ENCODE data around the gene SPANXN3. TPM values are rescaled to one million over a fixed set of nuclear protein-coding genes. Genes with fewer than 3 reads are reported as not detected.

Gene SPANXN3
- total RNA-seq, 1 donor from 2014 or later, result not detected

DNA sequence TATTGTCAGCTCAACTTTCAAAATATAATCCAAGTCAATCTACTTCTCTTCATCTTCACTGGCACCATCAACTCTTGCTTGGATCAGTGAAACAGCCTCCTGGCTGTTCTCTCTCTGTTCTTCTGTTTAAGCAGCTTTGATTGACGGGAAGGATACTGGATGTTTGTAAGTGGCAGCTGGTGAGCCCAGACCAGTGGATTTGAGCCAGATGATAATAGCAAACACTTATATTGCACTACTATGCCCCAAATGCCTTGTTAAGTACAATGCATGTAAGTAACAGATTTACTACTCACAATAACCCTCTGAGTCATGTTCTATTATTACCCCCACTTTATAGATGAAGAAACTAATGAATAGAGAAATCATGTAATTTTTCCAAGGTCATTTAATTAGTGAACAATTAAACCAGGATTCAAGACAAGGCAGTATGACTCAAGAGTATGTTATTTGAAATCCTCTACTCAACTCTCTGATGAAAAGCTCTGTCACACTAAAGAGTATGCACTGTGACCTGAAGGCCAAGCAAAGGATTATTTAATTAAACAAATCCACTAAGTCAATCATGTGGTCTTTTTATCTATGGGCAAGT lies 44.8 kb downstream of the SPANXN3 start:
- H3K27me3 Mint-ChIP-seq, result no peaks in the 10 kb centered on the region
- H3K27ac Mint-ChIP-seq, result no peak overlapping the region
- DNase-seq (no peak), ATAC-seq (ENCODE audit: low read depth) (no peak)
- H3K4me1 Mint-ChIP-seq, result no peaks in the 10 kb centered on the region
- CTCF ChIA-PET, result no interaction called here
- H3K9me3 Mint-ChIP-seq, result no peaks in the 10 kb centered on the region
- TF ChIP-seq, protein P1, sequence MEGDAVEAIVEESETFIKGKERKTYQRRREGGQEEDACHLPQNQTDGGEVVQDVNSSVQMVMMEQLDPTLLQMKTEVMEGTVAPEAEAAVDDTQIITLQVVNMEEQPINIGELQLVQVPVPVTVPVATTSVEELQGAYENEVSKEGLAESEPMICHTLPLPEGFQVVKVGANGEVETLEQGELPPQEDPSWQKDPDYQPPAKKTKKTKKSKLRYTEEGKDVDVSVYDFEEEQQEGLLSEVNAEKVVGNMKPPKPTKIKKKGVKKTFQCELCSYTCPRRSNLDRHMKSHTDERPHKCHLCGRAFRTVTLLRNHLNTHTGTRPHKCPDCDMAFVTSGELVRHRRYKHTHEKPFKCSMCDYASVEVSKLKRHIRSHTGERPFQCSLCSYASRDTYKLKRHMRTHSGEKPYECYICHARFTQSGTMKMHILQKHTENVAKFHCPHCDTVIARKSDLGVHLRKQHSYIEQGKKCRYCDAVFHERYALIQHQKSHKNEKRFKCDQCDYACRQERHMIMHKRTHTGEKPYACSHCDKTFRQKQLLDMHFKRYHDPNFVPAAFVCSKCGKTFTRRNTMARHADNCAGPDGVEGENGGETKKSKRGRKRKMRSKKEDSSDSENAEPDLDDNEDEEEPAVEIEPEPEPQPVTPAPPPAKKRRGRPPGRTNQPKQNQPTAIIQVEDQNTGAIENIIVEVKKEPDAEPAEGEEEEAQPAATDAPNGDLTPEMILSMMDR (IDR thresholded peaks at IDR 0.05), result no peak
- no peak overlapping the region for H3K4me3 Mint-ChIP-seq
- intact Hi-C loops (cut with micrococcal nuclease), result no loop called here
- H3K36me3 Mint-ChIP-seq (ENCODE audit: low read depth), result no peaks in the 10 kb centered on the region
- POLR2A ChIA-PET, result no interaction called here

DNA sequence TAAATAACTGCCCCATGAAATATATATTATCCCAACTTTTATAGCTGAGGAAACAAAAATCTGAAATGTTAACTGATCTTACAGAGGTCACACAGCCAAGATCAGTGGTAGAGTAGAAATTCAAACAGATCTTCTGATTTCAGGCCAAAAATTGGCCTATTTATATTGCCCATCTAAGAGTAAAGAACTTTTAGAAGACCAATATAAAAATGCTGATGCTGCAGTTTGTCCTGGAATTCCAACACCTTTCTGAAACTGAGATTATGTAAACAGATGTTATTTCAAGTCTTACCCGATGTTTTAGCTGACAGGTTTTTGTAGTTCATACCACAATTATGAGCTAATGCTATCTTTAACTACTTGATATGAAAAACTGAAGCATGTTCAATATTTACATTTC lies 51.1 kb downstream of the SPANXN3 start:
- DNase-seq (no peak), ATAC-seq (ENCODE audit: low read depth) (no peak)
- ChIA-PET POLR2A (no interaction called here), CTCF (no interaction called here)
- Mint-ChIP-seq H3K27me3 (no peaks in the 10 kb centered on the region), H3K4me3 (no peak overlapping the region), H3K36me3 (ENCODE audit: low read depth) (no peaks in the 10 kb centered on the region), H3K27ac (no peak overlapping the region), H3K4me1 (no peaks in the 10 kb centered on the region), H3K9me3 (no peaks in the 10 kb centered on the region)
- TF ChIP-seq, protein P1 (IDR thresholded peaks at IDR 0.05), result no peak
- intact Hi-C loops (cut with micrococcal nuclease), result no loop called here

DNA sequence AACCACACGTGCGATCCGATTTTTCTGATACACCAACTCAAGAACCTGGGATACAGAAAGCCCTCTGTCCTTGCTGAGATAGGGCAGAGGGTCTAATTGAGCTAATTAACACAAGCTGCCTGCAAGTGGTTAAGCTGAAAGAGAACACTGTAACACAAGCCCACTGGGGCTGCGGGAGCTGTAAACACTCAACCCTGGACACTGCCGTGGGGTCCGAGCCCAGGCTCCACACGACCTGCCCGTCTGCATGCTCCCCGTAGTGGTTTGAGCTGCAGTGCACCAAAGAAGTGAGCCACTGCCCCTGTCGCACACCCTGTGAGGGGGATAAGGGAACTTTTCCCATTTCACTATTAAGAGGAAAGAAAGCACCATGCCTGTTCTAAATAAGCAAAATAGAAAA lies 54.6 kb downstream of the SPANXN3 start:
- DNase-seq (no peak), ATAC-seq (ENCODE audit: low read depth) (no peak)
- Mint-ChIP-seq H3K4me1 (no peaks in the 10 kb centered on the region), H3K27me3 (no peaks in the 10 kb centered on the region), H3K9me3 (peaks cover 2% of the 10 kb centered on the region), H3K36me3 (ENCODE audit: low read depth) (no peaks in the 10 kb centered on the region), H3K4me3 (no peak overlapping the region), H3K27ac (no peak overlapping the region)
- ChIA-PET CTCF (no interaction called here), POLR2A (no interaction called here)
- intact Hi-C loops (cut with micrococcal nuclease), result no loop called here
- TF ChIP-seq, protein P1 (IDR thresholded peaks at IDR 0.05), result no peak

DNA sequence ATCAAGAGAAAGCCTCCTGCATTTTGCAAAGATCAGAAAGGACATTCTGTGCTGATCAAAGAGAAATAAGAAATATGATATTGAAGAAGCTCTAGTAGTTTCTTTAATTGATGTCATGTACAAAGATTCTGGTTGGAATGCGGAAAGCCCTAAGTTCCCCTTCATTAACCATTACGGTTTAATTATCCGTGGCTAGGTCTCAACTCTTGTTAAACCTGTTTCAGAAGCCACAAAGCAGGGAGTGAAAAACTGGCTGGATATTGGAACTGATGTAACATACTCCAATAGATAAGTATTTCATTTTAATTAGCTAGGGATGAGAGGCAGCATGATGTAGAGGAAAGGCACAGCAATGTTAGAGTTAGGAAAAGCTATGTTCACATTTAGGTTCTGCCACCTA lies 55.7 kb downstream of the SPANXN3 start:
- no peaks in the 10 kb centered on the region for H3K27me3 Mint-ChIP-seq
- intact Hi-C loops (cut with micrococcal nuclease), result no loop called here
- H3K36me3 Mint-ChIP-seq (ENCODE audit: low read depth), result no peaks in the 10 kb centered on the region
- no peaks in the 10 kb centered on the region for H3K4me1 Mint-ChIP-seq
- peaks cover 2% of the 10 kb centered on the region for H3K9me3 Mint-ChIP-seq
- H3K4me3 Mint-ChIP-seq, result no peak overlapping the region
- no peak for ATAC-seq (ENCODE audit: low read depth)
- no peak for DNase-seq
- no peak overlapping the region for H3K27ac Mint-ChIP-seq
- ChIA-PET CTCF (no interaction called here), POLR2A (no interaction called here)
- TF ChIP-seq, protein P1 (IDR thresholded peaks at IDR 0.05), result no peak

Other genes starting within 250 kb of the SPANXN3 start
- not detected in 2 replicates for gene SLITRK4, start 118.6 kb upstream of the SPANXN3 start, total RNA-seq
- gene SPANXN2, start 203.3 kb upstream of the SPANXN3 start, total RNA-seq, result not detected in 2 replicates